NK-92 treated with Interleukin-12 subunit alpha and Interleukin-12 subunit beta, amount 100 ng/mL, for 24 hours (cell line): Measurements from ENCODE around the gene SECTM1.
"Not testable (repeated sequence)": the region's sequence is repeated elsewhere in the genome, so short reads cannot be mapped to it uniquely, and the experiment has no call there.

Source experiments
- DNase-seq: peaks from one replicate; lab custom pipeline; 2025; lab: John Stamatoyannopoulos, UW

SECTM1 gene

GRCh38 chr17:82347994-82348393 is 14.4 kb upstream of the SECTM1 start:
- not testable (repeated sequence) for DNase-seq

DNA sequence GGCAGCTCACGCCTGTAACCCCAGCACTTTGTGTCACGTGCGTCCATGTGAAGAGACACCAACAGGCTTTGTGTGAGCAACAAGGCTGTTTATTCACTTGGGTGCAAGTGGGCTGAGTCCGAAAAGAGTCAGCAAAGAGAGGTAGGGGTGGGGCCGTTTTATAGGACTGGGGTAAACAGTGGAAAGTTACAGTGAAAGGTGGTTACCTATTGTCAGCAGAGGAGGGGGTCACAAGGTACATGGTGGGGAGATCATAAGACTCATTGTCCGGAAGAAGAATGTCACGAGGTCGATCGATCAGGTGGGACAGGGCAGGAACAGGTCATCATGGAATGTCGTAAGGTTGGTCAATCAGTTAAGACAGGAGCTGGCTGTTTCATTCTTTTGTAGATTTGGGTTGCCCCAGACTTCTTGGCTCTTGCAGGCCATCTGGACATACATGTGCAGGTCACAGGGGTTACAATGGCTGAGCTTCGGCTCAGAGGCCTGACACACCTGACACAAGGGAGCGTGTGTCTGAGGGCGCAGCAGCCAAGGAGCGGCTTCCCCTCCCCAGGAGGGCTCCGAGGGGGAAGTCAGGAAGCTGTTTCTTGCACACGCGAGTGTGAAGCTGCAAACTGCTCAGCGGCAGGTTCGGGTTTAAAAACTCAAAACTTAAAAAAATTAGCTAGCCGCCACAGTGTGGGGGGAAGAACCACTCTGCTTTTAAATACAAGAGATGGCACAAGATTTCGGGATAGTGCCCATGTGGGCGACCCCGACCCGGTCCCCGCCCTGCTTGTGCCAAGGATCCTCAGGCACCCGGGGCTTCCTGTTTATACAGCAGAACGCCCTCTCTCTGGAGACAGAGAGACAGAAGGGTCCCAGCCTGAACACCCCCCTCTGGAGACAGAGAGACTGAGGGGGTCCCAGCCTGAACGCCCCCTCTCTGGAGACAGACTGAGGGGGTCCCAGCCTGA is 13.1 kb upstream of the SECTM1 start:
- no peak for DNase-seq

DNA sequence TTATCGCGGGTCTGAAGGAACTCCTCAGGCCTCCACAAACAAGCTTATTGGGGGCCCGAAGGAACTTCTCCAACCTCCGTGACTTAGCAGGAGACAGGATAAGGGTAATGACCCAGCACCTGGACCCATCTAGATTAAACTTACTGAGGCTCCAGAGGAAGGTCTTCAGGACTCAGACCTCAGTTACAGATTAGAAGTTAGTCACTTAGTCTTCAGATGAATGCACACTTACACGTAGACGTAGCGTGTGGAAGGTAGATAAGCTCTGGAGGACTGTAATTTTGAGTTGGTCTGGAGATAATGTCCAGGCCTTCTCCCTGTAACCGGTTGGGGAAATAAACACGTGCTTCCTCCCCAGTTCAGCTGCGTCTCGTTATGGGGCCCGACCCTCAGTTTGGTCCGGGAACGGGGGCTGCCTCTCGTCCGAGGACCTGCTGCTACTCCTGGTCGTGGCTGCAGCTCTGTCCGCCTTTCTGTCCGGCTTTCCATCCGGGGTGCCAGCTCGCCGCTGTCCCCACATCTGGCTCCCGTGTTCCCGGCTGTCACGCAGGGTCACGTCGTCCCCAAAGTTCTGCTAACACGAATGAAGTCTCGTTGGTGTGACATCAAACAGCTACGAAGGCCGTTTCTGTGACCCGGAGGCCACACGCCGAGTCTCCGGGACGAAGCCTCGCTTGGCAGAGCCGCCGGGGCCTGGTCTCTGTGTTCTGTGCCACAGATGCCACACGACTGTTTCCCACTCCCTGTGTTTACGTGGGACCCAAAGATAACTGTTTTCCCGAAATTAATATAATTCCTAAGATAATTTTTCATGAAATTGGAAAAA is 11.8 kb upstream of the SECTM1 start:
- DNase-seq, result no peak

- DNase-seq, result no peak
Observed at GRCh38 chr17:82344175-82344907, 10.8 kb upstream of the SECTM1 start.

DNA sequence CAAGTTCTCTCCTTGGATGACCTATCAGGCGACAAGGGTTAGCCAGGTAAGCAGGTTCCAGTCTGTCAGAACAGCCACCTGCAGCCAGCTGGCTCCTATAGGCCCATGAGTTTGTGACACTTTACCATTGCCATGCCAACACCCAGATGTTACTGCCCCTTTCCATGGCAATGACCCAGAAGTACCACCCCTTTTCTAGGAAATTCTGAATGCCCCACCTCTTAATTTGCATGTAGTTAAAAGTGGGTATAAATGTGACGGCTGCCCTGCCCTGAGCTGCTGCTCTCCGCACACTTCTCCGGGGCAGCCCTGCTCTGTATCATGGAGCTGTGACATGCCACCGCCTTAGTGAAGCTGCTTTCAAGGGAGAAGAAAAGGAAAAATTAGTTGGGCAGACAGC is 10.0 kb upstream of the SECTM1 start:
- no peak for DNase-seq

- no peak for DNase-seq
Observed at GRCh38 chr17:82342361-82343079, 9.0 kb upstream of the SECTM1 start.

DNA sequence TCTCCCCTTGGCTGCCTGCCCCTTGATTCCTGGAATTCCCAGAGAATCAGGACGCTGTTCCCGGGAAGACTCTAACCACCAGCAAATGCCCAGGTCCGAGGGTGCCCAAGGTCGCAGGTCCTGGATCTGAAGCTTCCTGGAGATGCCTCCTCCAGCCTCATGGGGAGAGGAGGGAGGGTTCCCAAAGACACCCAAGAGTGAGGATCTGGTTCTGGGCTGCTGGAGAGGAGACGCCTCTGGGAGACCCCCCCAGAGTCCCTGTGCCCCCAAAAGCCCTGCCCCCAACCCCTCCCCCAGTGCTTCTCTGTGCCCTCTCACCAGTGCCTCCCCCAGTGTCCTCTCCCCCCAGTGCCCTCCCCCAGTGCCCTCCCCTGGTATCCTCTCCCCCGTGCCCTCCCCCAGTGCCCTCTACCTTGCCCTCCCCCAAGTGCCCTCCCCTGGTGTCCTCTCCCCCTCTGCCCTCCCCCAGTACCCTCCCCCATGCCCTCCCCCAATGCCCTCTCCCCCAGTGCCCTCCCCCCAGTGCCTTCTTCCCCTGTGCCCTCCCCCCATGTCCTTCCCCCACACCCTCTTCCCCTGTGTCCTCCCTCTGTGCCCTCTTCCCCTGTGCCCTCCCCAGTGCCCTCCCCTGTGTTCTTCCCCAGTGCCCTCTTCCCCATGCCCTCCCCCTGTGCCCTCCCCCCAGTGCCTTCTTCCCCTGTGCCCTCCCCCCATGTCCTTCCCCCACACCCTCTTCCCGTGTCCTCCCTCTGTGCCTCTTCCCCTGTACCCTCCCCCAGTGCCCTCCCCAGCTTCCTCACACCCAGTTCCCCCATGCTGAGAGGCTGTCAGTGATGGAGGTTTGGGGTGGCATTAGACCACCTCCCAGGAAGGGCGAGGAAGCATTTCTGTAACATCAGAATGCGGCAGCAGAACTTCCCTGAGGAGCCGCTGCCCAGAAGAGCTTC is 6.3 kb upstream of the SECTM1 start:
- no peak for DNase-seq

DNA sequence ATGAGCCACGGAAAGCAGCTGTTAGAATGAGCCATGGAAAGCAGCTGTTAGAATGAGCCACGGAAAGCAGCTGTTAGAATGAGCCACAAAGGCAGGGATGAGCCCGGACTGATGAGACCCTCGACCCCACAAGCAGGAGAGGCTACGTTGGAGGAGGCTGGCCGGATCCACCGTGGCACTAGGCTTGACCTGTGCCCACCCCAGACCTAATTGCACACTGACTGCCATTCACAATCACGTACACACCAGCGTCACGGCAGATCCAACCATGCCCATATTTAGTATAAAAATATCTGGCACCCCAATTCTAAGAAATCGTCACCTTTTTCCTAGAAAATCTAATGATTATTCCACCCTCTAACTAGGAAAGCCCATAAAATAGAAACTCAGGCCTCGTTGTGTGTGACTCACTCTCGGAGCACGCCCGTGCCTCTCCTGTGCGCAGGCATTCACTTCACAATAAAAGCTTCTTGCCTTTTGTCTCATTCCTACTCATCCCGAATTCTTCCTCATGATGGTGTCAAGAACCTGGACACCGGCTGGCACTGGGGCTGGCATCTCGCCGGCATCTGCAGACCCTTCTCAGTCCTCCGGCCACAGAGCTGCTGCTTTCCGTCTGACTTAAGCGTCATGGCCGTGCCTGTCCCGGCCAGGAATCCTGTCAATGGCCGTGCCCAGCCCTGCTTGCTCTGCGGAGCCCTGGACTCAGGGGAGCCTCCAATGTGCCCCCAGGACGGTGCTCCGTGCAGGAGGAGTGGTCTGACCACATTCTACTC is 5.5 kb upstream of the SECTM1 start:
- DNase-seq, result no peak

DNA sequence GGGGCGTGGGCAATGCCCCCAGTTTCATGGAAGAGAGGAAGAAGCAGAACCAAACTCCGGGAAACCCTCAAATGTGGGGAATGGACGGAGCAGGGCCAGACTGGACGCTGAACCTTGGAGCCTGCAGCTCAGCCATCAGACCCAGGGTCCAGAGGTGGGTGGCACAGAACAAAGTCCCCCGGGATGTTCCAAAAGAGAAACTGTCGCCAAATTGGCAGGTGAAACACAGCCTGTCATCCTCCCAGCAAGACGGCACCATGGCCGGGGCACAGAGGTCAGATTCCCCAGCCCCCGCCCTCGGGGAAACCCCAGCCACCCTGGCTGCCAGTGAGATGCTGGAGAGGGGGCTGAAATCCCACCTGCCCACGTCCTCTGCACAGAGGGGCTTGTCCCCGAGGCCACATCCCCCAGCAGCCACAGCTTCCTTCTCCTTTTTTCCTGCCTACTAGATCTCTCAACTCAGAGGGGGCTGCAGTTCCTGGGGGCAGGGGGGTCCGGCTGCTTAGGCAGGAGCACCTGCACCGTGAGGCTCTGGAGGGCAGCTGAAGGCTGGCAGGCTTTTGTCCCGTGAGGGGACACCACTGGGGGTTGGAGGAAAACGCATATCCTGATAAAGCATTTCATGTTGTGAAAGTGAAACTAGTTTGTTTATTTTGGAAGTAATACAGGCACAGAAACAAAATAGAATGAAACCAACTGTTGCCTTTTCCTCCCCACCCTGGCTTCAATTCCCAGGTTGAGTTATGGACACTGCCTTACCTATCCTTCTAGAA is 1.2 kb upstream of the SECTM1 start:
- DNase-seq, result no peak

DNA sequence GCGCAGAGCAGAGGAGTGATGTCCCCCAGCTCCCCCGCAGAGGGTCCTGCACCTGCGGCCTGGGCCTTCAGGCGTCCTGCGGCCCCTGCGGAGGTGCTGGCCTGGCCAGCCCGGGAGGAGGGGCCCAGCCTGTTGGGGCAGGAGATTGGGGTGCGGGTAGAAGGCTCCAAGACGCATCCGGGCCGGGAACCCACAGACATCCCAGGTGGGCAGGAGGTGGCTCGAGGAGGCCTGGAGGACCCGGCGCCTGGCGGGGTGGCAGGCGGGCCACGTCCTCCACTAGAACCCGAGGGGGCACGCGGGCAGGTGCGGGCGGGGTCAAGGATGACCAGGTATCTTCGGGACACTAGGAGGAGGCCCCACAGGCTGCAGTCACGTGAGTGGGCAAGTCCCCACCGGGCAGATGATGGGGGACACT is 647 bp upstream of the SECTM1 start:
- no peak for DNase-seq

GRCh38 chr17:82332669-82333278 is 792 bp downstream of the SECTM1 start:
- no peak for DNase-seq

- DNase-seq, result no peak
Observed at GRCh38 chr17:82331345-82331939, 2.1 kb downstream of the SECTM1 start.

DNA sequence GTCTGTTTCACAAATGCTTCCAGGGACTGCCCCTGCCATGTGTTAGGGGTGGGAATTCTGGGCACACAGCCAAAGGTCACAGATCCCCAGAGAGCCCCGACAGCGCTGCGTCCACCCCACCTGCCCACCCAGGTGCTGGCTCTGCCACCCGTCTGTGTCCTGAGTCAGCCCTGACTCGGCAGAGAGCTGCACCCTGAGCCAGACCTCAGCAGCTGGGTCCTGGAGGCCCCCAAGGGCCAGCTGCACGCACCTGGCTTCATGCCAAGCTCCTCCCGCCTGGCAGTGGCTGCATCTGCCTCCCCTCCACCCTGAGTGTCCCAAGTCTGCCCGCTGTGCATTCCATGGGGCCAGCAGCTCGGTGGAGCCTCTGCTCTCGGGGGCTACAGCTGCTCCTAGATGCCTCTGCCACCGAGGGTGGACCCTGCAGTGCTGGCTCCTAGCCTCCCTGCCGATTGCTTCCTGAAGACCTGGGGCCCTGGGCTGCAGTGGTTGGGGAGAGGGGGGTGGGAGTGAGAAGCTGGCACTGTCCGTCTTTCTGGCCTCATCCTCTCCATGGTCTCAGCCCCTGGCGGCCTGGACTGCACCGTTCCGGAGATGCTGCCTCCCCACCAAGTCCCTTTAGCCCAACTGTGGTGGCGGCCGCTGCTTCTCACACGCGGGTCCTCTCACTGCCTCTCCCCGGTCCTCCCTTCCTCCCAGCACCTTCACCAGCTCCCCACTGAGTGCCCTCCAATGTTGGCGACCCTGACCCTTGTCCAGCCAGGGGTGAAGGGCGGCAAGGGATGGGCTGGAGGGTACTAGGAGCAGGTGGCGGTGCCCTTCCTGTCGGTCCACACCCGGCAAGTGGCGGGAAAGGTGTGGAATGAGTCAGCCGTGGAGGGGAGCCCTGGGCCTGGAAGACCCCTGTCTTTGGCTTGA is 3.0 kb downstream of the SECTM1 start:
- no peak for DNase-seq

GRCh38 chr17:82329683-82330321 is 3.8 kb downstream of the SECTM1 start:
- DNase-seq, result no peak

GRCh38 chr17:82328994-82329507 is 4.5 kb downstream of the SECTM1 start:
- no peak for DNase-seq
